GM12872 (cell line): Measurements from ENCODE around the gene VARS2.

ENCODE experiments used
- CTCF ChIP-seq: IDR thresholded peaks from 3 replicates; pipeline ENCODE4 v1.5.1; 2011; ENCODE audit warnings: low read depth, mild to moderate bottlenecking, low read length, moderate library complexity; ENCODE audit not compliant: insufficient read depth

VARS2 gene

GRCh38 chr6:30887901-30888815 lies 25.9 kb upstream of the VARS2 start:
- TF ChIP-seq CTCF = no peak

GRCh38 chr6:30888816-30889495 lies 25.1 kb upstream of the VARS2 start:
- no peak for TF ChIP-seq CTCF

- TF ChIP-seq CTCF = no peak
Observed at GRCh38 chr6:30889496-30889885, 24.5 kb upstream of the VARS2 start.

- TF ChIP-seq CTCF = no peak
Observed at GRCh38 chr6:30889921-30890645, 24.0 kb upstream of the VARS2 start.

GRCh38 chr6:30890646-30891449 lies 23.2 kb upstream of the VARS2 start:
- no peak for TF ChIP-seq CTCF

GRCh38 chr6:30891450-30891723 lies 22.7 kb upstream of the VARS2 start:
- no peak for TF ChIP-seq CTCF
